GM12872 (cell line): ENCODE results near the gene SPACA6.

ENCODE experiments used
- CTCF ChIP-seq: IDR thresholded peaks from 3 replicates; pipeline ENCODE4 v1.5.1; 2011; ENCODE audit warnings: low read depth, mild to moderate bottlenecking, low read length, moderate library complexity; ENCODE audit not compliant: insufficient read depth

Gene SPACA6

GRCh38 chr19:51719251-51719988 is 26.3 kb downstream of the SPACA6 start:
- no peak for TF ChIP-seq CTCF

- no peak for TF ChIP-seq CTCF
These were observed 28.8 kb downstream of the SPACA6 start for GRCh38 chr19:51721905-51722304.

- TF ChIP-seq CTCF: no peak
These were observed 29.4 kb downstream of the SPACA6 start for GRCh38 chr19:51722492-51722891.

- TF ChIP-seq CTCF: no peak
These were observed 31.4 kb downstream of the SPACA6 start for GRCh38 chr19:51724543-51724942.

GRCh38 chr19:51726049-51726448 is 32.9 kb downstream of the SPACA6 start:
- TF ChIP-seq CTCF: no peak

GRCh38 chr19:51727349-51727880 is 34.3 kb downstream of the SPACA6 start:
- TF ChIP-seq CTCF: no peak

- no peak for TF ChIP-seq CTCF
These were observed 36.7 kb downstream of the SPACA6 start for GRCh38 chr19:51729781-51730180.
